OCI-LY7 (cell line): Measurements from ENCODE around the gene ISLR.

ENCODE experiments used
- CTCF ChIP-seq: fragments of 200-600 bp; sonication (generic); conservative IDR thresholded peaks from 2 replicates; pipeline ENCODE4 v1.5.1; 2014; ENCODE audit warnings: mild to moderate bottlenecking, antibody characterized with exemption, low read length, moderate library complexity, mixed read lengths
- EZH2phosphoT487 ChIP-seq: fragments of 200-600 bp; sonication (generic); IDR thresholded peaks from 2 replicates; pipeline ENCODE4 v1.6.1; 2018; ENCODE audit warnings: low read depth, borderline replicate concordance, mild to moderate bottlenecking, mixed run types, antibody characterized with exemption, low read length, moderate library complexity, mixed read lengths

- TF ChIP-seq CTCF: no peak
- no peak for TF ChIP-seq EZH2phosphoT487
Observed at GRCh38 chr15:74213858-74214284, 40.4 kb downstream of the ISLR start.
